ENCODE results near the gene AFF4. TPM values are rescaled to one million over a fixed set of nuclear protein-coding genes. Genes with fewer than 3 reads are reported as not detected.

The AFF4 gene
- total RNA-seq, 1 donor from 2014 or later, result 128 TPM

DNA sequence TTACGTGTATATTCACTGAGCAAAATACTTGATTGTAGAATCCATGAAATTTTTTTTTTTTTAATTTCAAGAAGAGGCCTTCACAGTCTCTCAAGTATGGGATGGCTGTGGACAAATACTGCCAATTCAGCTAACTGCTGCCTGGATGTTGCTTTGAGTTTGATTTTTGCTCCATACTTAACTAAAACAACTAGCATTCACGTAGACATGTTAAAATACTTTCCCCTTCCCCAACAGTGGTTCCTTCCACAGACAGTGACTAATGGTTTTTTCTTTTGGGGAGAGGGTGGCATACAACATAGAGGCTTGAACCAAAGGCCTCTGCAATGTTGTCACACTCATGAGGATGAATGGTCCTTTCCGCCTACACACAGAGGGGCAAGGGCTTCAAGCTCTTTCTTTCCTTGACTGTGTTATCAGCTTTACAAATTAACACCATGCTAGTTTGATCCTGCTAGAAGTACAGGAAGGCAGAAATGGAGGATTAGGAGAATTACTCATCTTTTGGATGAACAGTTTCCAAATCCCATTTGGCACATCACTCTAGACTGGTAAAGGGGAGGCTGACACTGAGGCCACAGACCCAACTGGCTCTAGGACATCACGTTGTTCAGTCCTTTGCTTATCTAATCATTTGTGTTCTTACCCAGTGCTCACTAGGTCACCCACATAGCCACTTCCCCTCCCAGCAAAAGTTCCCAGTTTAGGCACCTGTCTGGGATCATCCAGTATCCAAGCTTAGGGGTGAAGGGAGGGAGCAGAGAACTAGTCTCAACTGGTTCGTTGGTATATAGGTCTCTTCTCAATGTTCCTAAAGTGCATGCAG, 91.8 kb downstream of the AFF4 start:
- Mint-ChIP-seq H3K27me3 (ENCODE audit: low read depth) (no peaks in the 10 kb centered on the region), H3K27ac (ENCODE audit: unreplicated experiment) (peak overlapping the region; percentile 27), H3K9me3 (ENCODE audit: low read depth) (no peaks in the 10 kb centered on the region), H3K36me3 (ENCODE audit: low read depth) (peaks cover 19% of the 10 kb centered on the region), H3K4me1 (ENCODE audit: low read depth) (peaks cover 31% of the 10 kb centered on the region), H3K4me3 (ENCODE audit: unreplicated experiment) (no peak overlapping the region)
- TF ChIP-seq, protein P1, sequence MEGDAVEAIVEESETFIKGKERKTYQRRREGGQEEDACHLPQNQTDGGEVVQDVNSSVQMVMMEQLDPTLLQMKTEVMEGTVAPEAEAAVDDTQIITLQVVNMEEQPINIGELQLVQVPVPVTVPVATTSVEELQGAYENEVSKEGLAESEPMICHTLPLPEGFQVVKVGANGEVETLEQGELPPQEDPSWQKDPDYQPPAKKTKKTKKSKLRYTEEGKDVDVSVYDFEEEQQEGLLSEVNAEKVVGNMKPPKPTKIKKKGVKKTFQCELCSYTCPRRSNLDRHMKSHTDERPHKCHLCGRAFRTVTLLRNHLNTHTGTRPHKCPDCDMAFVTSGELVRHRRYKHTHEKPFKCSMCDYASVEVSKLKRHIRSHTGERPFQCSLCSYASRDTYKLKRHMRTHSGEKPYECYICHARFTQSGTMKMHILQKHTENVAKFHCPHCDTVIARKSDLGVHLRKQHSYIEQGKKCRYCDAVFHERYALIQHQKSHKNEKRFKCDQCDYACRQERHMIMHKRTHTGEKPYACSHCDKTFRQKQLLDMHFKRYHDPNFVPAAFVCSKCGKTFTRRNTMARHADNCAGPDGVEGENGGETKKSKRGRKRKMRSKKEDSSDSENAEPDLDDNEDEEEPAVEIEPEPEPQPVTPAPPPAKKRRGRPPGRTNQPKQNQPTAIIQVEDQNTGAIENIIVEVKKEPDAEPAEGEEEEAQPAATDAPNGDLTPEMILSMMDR (IDR thresholded peaks at IDR 0.05), result no peak
- no peak for DNase-seq (ENCODE audit: low spot score)

DNA sequence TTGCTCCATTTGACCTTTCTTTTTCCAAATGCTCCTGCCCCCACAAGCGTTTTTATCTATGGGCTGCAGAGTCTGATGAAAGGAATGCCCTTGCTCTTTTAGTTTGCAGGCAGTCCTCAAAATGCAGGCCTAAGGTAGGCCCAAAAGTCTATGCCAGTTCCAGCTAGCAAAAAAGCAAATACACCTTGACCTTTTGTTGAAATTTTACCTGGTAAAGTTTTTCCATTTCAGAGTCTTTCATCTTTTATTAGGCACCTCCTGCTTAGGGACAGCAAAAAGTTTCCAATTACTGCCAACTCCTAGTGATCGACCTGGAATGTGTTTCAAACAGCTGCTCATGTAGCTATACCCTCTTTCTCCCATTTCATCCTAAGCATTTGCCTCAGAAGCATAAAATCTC, 92.6 kb downstream of the AFF4 start:
- no peaks in the 10 kb centered on the region for H3K9me3 Mint-ChIP-seq (ENCODE audit: low read depth)
- peaks cover 31% of the 10 kb centered on the region for H3K4me1 Mint-ChIP-seq (ENCODE audit: low read depth)
- TF ChIP-seq, protein P1 (IDR thresholded peaks at IDR 0.05), result no peak
- no peak overlapping the region for H3K27ac Mint-ChIP-seq (ENCODE audit: unreplicated experiment)
- no peak overlapping the region for H3K4me3 Mint-ChIP-seq (ENCODE audit: unreplicated experiment)
- DNase-seq (ENCODE audit: low spot score), result no peak
- H3K36me3 Mint-ChIP-seq (ENCODE audit: low read depth), result peaks cover 19% of the 10 kb centered on the region
- H3K27me3 Mint-ChIP-seq (ENCODE audit: low read depth), result no peaks in the 10 kb centered on the region

DNA sequence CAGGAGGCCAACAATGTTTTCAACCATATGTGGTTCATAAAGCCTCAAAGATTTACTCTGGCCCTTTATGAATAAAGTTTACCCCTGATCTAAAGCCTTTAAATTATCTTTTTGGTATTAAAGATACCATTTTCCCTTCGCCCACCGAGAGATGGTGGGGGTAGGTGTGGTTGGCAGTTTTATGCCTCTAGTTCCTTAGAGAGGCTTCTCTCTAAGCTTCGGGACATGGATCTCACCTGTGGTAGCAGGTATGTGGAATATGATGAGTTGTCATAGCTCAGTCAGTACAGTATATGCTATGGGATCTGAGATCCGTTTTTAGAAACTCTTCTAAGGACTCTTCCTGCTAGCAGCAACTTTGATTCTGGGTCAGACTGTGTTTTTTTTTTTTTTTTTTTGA, 94.7 kb downstream of the AFF4 start:
- TF ChIP-seq, protein P1 (IDR thresholded peaks at IDR 0.05), result no peak
- peak overlapping the region; percentile 75 for H3K27ac Mint-ChIP-seq (ENCODE audit: unreplicated experiment)
- no peaks in the 10 kb centered on the region for H3K27me3 Mint-ChIP-seq (ENCODE audit: low read depth)
- no peak overlapping the region for H3K4me3 Mint-ChIP-seq (ENCODE audit: unreplicated experiment)
- H3K4me1 Mint-ChIP-seq (ENCODE audit: low read depth), result peaks cover 31% of the 10 kb centered on the region
- DNase-seq (ENCODE audit: low spot score), result no peak
- peaks cover 15% of the 10 kb centered on the region for H3K36me3 Mint-ChIP-seq (ENCODE audit: low read depth)
- H3K9me3 Mint-ChIP-seq (ENCODE audit: low read depth), result no peaks in the 10 kb centered on the region

DNA sequence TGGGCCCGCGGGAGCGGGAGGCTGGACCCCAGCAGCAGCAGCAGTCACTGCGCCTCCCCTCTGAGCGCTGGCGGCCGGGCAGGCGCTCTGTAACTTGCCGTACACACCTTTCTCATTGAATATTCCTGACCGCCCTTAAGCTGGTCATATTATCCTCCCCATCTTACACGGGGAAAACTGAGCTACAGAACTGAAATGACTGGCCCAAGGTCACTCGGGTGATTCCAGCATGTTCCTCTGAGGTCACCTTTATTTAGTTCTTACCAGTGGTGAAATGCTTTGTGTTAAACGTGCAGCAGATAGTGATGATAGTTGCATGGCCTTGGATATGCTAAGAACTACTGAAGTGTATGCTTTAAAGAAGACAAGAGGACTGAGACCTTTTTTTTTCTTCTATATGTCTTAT, 96.4 kb downstream of the AFF4 start:
- H3K4me1 Mint-ChIP-seq (ENCODE audit: low read depth), result peaks cover 25% of the 10 kb centered on the region
- H3K4me3 Mint-ChIP-seq (ENCODE audit: unreplicated experiment), result peak overlapping the region; percentile 100
- DNase-seq (ENCODE audit: low spot score), result no peak
- H3K36me3 Mint-ChIP-seq (ENCODE audit: low read depth), result peaks cover 4% of the 10 kb centered on the region
- TF ChIP-seq, protein P1 (IDR thresholded peaks at IDR 0.05), result no peak
- H3K9me3 Mint-ChIP-seq (ENCODE audit: low read depth), result no peaks in the 10 kb centered on the region
- H3K27me3 Mint-ChIP-seq (ENCODE audit: low read depth), result no peaks in the 10 kb centered on the region
- peak overlapping the region; percentile 100 for H3K27ac Mint-ChIP-seq (ENCODE audit: unreplicated experiment)

DNA sequence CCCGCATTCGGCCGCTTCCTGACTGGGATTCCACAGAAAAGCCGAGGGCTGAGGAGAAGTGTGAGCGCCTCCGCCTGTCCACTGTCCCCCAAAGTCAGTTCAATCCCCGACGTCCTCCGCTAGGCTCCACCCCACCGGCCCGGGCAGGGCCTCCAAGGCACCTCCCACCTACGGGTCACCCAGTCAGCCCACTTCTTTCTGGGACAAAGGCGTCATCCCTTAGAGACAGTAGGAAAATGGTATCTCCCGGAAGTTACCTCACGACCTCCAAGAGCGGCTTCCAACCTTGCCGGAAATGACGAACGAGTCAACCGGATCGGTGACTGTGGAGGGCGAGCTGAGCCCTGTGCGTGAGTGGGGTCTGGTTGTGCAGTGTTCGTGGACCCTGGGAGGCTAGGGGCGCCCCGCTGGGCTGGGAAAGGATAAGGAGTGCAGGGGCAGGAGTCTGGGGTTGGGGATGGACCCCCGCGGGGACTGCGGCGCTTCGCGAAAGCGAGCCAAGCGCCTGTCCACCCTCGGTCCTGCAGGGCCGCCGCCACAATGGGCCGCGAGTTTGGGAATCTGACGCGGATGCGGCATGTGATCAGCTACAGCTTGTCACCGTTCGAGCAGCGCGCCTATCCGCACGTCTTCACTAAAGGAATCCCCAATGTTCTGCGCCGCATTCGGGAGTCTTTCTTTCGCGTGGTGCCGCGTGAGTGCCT, 96.9 kb downstream of the AFF4 start, which contains the start of the genes GDF9 and UQCRQ:
TSS of gene GDF9 (minus strand) at position 128 of the 704 bp plus-strand sequence. CDS start 1,936 bp downstream, outside the sequence.
TSS of gene UQCRQ (plus strand) at position 301 of the 704 bp plus-strand sequence. CDS start at position 541, 240 bp downstream.
- peaks cover 25% of the 10 kb centered on the region for H3K4me1 Mint-ChIP-seq (ENCODE audit: low read depth)
- peaks cover 4% of the 10 kb centered on the region for H3K36me3 Mint-ChIP-seq (ENCODE audit: low read depth)
- H3K9me3 Mint-ChIP-seq (ENCODE audit: low read depth), result no peaks in the 10 kb centered on the region
- peak within 1 kb of the TSS; percentile 100 for H3K27ac Mint-ChIP-seq (ENCODE audit: unreplicated experiment)
- DNase-seq (ENCODE audit: low spot score), result peak; percentile 96
- H3K27me3 Mint-ChIP-seq (ENCODE audit: low read depth), result no peaks in the 10 kb centered on the region
- TF ChIP-seq, protein P1 (IDR thresholded peaks at IDR 0.05), result peak; percentile 61
- H3K4me3 Mint-ChIP-seq (ENCODE audit: unreplicated experiment), result peak within 1 kb of the TSS; percentile 100
